EH (cell line): ENCODE results near the gene PRODH.
"Not testable (repeated sequence)": the region's sequence is repeated elsewhere in the genome, so short reads cannot be mapped to it uniquely, and the experiment has no call there.

Experiments used
- DNase-seq: peaks from one replicate; pipeline ENCODE4 v3.0.0-alpha.2; 2015; ENCODE audit warnings: low read depth

Gene PRODH, protein sequence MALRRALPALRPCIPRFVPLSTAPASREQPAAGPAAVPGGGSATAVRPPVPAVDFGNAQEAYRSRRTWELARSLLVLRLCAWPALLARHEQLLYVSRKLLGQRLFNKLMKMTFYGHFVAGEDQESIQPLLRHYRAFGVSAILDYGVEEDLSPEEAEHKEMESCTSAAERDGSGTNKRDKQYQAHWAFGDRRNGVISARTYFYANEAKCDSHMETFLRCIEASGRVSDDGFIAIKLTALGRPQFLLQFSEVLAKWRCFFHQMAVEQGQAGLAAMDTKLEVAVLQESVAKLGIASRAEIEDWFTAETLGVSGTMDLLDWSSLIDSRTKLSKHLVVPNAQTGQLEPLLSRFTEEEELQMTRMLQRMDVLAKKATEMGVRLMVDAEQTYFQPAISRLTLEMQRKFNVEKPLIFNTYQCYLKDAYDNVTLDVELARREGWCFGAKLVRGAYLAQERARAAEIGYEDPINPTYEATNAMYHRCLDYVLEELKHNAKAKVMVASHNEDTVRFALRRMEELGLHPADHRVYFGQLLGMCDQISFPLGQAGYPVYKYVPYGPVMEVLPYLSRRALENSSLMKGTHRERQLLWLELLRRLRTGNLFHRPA

DNA sequence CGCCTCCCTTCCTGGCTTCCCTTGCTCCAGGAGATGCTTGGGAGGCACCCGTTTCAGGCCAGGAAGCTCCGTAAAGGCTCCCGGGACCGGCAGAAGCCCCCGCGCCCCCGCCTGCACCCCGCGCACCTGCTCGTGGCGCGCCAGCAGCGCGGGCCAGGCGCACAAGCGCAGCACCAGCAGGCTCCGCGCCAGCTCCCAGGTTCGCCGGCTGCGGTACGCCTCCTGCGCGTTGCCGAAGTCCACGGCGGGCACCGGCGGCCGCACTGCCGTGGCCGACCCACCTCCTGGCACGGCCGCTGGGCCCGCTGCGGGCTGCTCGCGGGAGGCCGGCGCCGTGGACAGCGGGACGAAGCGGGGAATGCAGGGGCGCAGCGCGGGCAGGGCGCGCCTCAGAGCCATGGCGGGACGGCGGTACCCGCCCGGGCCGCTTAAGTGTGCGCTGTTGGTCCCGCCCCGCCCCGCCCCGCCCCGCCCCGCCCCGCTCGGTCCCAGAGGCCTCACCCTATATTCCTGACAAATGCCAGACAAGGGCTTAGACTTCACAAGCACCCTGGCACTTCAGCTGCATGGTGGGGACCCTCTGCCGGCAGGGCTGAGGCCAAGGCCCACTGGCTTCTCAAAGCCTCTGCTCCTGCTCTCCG lies at the start of gene PRODH:
Gene PRODH, minus strand, starts transcription at position 405 of the 641 bp plus-strand sequence. Its CDS starts 6 bp downstream, at position 399.
- DNase-seq, result no peak

GRCh38 chr22:18985780-18986179 lies 49.7 kb upstream of the PRODH start:
- DNase-seq, result no peak

DNA sequence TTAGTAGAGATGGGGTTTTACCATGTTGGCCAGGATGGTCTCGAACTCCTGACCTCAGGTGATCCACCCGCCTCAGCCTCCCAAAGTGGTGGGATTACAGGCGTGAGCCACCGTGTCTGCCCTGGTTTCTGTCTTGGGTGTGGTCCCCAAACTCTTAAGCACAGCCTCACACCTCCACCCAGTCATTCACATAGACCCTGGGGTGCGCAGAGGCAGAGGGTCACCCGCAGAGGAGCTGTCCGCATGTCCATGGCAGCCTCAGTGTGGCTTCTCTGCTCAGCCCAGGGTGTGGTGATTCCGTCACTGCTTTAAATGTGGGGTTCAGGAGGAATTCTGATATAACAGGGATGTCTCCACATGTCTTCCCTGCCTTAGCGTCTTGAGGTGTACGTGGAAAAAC lies 48.5 kb upstream of the PRODH start:
- no peak for DNase-seq

DNA sequence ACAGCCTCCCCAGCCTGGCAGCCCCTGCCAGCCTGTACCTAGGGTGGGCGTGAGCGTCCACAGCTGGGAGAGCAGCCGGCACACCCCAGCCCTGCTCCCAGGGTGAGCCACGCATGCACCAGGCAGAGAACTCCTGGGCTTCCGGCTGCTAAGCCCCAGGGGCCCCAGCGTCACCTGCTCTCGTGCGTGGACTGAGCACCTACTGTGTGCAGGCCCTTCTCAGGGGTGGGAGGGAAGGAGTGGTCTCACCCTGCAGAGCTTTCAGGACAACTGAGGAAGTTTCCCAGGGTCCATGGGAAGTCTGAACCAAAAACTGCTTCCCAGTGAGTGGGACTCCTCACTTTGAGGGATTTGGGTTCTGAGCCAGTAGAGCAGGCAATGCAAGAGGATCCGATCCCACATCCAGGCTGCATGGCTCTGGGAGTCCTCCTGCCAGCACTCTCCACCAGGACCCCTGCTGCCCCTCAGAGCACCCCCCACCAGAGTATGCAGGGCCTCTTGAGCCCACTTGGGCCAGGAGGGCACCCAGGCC lies 47.1 kb upstream of the PRODH start:
- no peak for DNase-seq

GRCh38 chr22:18980829-18981228 lies 44.7 kb upstream of the PRODH start:
- DNase-seq, result no peak

- DNase-seq, result no peak
These were observed 43.9 kb upstream of the PRODH start for GRCh38 chr22:18979957-18980356.

GRCh38 chr22:18978506-18978905 lies 42.4 kb upstream of the PRODH start:
- DNase-seq, result no peak

- DNase-seq, result no peak
These were observed 41.8 kb upstream of the PRODH start for GRCh38 chr22:18977824-18978425.

- no peak for DNase-seq
These were observed 40.2 kb upstream of the PRODH start for GRCh38 chr22:18976197-18976751.

DNA sequence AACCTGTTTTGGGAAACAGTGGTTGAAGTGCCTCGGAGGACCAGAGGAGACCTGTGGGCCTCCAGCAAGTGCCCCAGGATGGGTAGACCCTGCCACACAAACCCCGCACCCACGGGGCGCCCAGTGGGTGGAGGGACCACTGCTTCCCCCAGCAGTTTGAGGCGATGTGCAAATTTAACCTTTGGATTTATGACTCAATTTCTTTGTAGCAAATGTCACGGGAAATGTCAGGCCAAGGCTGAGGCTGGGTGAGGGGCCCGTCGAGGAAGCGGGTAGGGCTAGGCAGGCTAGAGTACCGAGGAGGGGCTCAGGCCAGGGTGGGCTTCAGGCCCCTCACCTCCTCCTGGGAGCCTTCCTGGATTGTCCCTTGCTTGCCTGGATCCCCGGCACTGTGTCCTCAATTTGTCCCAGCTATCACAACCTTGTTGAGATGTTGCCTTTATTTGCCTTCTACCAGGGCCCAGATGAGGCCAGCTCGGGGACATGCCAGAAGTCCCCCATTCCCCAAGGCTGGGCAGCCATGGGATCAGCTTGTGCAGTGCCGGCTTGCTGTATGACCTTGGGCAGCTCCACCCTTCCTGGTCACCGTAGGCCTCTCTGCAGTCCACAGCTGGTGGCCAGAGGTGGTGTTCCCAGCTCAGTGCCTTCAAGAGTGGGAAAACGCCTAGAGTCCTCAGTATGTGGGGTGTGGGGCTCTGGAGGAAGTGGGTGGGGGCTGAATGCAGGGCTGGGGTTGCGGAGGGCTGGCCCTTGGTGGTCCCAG lies 39.5 kb upstream of the PRODH start:
- DNase-seq, result no peak

DNA sequence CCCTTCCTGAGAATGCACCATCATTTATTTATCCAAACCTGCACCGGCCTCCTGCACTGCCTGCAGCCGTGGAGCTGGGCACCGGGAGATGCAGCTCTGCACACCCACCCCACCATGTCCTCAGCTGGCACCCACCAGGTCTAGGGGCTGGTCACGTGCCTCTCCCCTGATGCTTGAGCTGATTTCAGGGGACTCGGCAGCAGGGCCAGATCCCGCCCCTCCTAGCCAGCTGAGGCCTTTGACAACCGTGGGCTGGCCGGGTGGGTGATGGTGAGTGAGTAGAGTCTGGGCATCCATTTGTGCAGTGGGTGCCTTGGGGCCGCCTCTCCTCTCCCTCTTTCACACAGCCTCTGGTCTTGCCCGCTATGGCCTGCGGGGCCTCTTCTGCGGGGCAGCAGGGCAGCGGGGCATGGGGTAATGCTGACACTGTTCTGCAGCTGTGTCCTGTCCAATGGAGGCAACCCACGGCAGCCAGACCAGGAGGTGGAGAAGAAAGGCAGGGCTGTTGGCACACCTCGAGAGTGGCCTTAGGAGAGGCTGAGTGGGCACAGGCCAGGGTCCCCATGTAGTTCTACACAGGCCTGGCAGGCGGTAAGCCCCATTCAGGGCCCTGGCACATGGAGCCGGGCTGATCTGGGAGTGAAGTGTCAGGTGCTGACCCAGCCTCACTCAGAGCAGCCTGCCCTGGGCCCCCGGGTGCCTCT lies 38.5 kb upstream of the PRODH start:
- DNase-seq, result no peak

DNA sequence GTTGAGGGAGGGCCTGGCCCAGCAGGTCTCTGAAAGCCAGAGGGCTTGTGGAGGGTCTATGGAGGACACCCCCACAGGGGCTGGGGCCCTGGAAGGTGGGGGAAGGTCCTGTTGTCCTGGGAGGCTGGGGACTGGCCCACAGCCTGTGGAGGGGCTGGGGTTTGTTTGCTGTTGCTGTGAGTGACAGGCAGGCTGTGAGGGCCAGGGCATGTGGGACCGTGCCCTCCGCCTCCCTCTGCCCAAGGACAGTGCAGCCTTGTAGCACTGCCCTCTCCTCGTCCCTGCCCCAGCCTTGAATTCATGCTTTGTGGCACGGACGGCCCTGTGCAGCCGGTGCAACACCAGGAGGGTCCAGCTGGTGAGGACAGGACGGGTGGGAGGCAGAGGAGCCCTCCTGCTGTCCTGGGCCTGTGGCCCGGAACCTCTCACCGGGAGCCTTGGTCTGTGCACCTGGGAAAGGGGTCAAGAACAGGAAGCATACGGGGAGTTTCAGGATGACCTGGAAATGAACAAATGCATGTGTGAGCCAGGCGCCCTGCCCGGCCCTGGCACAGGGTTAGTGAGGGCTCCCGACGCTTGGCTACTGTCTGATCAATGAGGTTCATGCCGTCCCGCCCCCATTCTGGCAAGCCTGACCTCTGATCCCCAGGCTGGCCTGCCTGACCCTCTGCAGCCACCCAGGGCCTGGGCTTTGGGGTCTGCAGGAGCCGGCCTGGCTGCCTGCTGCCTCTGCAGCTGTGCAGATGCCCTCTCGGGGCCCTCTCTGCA lies 37.4 kb upstream of the PRODH start:
- no peak for DNase-seq

DNA sequence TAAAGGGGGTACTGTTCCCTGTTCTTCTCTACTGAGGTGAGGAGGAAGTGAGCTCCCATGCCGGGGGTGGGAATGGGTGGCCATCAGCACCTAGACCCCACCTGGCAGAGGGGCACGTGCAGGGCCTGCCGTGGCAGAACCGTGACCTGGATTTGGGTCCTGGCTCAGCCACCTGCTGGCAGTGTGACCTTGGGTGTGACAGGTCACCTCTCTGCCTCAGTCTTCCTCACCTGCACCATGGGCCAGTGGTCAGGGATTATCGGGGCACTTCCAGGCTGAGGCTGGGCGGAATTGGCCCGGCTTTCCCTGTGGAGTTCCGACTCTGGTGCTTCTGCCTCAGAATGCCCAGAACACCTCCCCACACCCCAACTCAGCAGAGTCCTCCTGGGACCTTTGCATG lies 36.5 kb upstream of the PRODH start:
- DNase-seq, result not testable (repeated sequence)

- DNase-seq, result not testable (repeated sequence)
These were observed 35.9 kb upstream of the PRODH start for GRCh38 chr22:18972029-18972428.

GRCh38 chr22:18971321-18971751 lies 35.2 kb upstream of the PRODH start:
- DNase-seq, result no peak

DNA sequence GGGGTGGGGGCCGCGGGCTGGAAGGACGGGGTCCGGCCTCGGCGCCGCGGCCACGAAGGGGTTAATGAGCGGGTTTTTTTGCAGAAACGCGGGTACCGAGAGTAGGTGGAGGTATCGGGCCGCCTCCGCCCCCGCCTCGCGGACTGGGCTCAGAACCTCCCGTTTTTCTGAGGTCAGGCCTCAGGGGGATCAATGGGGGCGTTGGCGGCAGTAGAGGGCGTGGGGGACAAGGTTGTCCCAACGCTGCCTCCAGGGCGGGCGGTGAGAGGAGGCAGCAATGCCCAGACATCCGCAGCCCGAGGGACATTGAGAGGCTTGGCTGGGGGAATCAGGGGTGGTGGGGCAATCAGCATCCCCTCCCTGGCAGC lies 34.8 kb upstream of the PRODH start:
- no peak for DNase-seq

DNA sequence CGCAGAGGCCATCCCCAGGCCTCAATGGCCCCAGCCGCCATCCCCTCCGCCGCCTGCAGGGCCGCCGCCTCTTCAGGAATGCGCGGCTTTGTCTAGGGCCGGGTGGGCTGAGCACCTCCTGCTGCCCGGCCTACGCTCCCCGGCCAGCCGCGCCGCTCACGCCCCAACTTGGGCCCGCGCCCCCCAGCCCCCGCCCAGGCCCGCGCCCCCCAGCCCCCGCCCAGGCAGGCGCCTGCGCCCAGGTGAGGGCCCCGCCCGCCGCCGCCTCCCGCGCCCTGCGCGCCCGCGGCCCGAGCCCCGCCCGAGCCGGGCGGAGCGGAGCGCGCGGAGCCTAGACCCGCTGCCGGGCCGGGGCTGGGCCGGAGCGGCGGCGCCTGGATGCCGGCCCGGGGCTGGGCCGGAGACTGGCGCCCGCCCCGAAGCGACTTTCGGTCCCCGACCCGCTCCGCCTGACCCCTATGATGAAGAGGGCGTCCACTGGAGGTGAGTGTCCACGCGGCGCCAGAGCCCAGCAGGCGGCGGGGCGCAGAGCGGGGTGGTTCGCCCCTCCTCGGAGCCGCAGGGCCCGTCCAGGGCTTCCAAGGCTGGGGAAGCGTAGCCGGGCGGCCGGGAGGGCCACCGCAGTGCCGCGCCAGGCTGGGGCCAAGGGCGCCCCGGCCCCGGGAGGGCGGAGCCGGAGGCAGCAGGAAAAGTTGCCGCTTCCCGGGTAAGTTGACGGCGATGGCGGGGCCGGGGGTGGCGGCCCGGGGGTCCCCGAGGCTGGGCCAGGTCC lies 34.3 kb upstream of the PRODH start:
- DNase-seq, result peak; percentile 15

DNA sequence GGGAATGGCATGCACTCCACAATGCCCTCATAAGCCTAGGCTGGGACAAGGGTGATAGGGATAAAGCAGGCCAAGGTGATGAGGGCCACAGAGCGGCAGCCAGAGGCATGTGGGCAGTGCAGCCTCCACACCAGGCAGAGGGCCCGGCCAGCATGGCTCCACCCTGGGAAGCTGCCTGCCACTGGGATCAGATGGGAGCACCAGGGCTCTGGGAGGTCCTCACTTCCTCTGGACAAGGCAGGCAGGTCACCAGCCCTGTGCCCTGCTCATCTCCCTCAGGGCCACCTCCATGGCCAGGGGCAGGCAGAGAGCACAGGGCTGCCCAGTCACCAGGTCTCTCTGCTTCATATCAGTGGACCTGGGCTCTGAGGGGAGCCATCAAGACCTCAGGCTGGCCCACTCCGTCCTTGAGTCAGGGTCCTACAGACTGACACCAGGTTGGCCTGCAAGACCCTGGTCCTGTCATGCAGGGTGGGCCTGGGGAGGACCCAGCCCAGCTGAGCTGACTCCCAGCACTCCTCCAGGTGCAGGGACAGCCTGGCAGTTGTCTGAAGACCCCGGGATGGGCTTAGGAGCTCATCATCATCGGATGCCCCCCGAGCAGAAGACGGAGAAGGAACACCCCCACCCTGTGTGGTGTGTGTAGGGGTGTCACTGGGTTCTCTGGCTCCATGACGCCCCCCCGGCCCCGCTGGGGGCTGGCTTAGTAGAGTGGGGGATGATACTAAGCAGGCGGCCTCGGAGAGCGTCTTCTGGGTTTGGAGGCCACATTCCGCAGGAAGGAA lies 33.3 kb upstream of the PRODH start:
- not testable (repeated sequence) for DNase-seq
